Measurements from ENCODE around the gene ERC1. TPM values are rescaled to one million over a fixed set of nuclear protein-coding genes. Genes with fewer than 3 reads are reported as not detected.
"Not testable (repeated sequence)": the region's sequence is repeated elsewhere in the genome, so short reads cannot be mapped to it uniquely, and the experiment has no call there.

ERC1 gene
- total RNA-seq, 2 experiments from 2014 or later: 21.7 to 27.0 TPM

DNA sequence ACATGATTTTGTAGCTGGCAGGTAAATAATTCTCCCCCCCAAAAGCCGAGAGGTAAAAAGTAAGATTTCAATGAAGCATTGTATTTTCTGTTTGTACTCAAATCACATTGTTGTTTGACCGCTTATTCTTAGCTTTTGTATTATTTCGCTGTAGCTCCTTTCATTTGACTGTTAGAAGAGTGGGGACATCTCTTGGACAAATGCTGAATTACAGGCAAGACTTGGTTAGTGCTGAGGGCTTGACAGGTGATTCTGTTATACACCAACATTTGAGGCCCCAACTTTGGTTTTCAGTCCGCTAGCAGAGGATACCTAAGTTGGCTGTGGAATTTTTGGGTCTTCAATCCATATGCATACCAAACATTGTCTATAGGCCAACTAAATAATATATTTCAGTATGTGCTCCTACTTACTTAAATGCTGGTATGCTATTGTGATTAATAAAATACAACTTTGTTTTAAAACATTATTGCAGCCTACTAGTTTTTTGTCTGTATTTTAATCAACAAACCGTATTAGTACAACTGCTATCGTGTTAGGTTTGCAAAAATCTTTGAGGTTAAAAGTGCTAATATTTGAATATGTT is 102.2 kb downstream of the ERC1 start:
- H3K27me3 Mint-ChIP-seq: no peaks in the 10 kb centered on the region
- POLR2A ChIA-PET: no interaction called here
- H3K4me1 Mint-ChIP-seq (ENCODE audit: low read depth): peaks cover 19% of the 10 kb centered on the region
- DNase-seq (peak; percentile 51), ATAC-seq (peak; percentile 93)
- TF ChIP-seq, protein P1, sequence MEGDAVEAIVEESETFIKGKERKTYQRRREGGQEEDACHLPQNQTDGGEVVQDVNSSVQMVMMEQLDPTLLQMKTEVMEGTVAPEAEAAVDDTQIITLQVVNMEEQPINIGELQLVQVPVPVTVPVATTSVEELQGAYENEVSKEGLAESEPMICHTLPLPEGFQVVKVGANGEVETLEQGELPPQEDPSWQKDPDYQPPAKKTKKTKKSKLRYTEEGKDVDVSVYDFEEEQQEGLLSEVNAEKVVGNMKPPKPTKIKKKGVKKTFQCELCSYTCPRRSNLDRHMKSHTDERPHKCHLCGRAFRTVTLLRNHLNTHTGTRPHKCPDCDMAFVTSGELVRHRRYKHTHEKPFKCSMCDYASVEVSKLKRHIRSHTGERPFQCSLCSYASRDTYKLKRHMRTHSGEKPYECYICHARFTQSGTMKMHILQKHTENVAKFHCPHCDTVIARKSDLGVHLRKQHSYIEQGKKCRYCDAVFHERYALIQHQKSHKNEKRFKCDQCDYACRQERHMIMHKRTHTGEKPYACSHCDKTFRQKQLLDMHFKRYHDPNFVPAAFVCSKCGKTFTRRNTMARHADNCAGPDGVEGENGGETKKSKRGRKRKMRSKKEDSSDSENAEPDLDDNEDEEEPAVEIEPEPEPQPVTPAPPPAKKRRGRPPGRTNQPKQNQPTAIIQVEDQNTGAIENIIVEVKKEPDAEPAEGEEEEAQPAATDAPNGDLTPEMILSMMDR (IDR thresholded peaks at IDR 0.05): peak; percentile 87
- H3K36me3 Mint-ChIP-seq (ENCODE audit: low read depth): no peaks in the 10 kb centered on the region
- H3K4me3 Mint-ChIP-seq: no peak overlapping the region
- CTCF ChIA-PET: interaction anchor here (0.5 to 2.0 kb wide), 57 partner anchors 9 to 640 kb away, joined by 3 to 24 read pairs (median 4); partner anchors contain the start of genes ERC1 and RAD52
- H3K27ac Mint-ChIP-seq: no peak overlapping the region
- intact Hi-C loops (cut with micrococcal nuclease): loop anchor here (10.0 kb wide), 1 partner anchor 98 kb away; the partner anchor contains the start of gene ERC1
- H3K9me3 Mint-ChIP-seq: no peaks in the 10 kb centered on the region

DNA sequence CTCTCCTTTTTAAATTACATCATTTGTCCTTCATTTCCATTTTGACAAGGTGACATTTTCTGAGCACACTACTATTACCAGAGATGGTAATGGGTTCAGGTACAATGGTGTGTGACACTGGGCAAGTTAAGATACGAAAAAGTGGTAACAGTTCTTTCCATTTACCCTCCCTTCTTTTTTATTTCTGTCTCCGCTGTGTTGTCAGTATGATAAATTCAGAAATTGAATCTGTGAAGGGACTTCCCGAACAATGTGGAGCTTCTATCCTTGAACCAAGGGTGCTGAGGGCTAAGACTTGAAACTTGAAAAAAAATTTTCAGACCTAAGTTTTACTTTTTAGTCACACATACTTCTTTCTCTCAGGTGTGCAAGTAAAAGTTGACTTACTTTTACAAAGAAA is 103.7 kb downstream of the ERC1 start:
- H3K4me1 Mint-ChIP-seq (ENCODE audit: low read depth): peaks cover 33% of the 10 kb centered on the region

DNA sequence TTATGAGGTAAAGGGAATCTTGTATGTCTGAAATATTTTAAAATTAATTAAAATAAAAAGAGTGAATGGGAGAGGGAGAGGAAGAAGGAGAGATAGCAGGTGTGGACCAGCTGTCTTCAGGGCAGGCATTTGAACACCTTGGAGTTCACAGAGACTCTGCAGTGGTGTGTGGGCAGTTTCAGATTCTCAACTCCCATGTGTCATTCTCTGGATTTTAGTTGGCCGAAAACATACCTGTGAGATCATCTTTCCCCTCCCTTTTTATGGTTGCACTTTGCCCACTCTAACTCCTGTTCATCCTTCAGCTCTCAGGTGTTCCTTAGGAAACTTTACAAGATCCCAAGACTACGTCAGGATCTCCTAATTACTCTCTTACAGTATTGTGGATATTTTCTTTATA is 108.1 kb downstream of the ERC1 start:
- ChIA-PET CTCF (interaction anchor here (1.0 to 1.6 kb wide), 2 partner anchors 16 to 18 kb away, joined by 3 to 4 read pairs; no protein-coding TSS in a partner anchor), POLR2A (interaction anchor here (1.0 kb wide), 1 partner anchor 9 kb away, joined by 3 read pairs; no protein-coding TSS in a partner anchor)
- H3K4me1 Mint-ChIP-seq (ENCODE audit: low read depth): peaks cover 47% of the 10 kb centered on the region
- no peak overlapping the region for H3K4me3 Mint-ChIP-seq
- DNase-seq (peak; percentile 58), ATAC-seq (peak; percentile 92)
- TF ChIP-seq, protein P1 (IDR thresholded peaks at IDR 0.05): no peak
- intact Hi-C loops (cut with micrococcal nuclease): loop anchor here (10.0 kb wide), 1 partner anchor 104 kb away; the partner anchor contains the start of gene ERC1
- no peak overlapping the region for H3K27ac Mint-ChIP-seq
- H3K27me3 Mint-ChIP-seq: no peaks in the 10 kb centered on the region
- H3K9me3 Mint-ChIP-seq: no peaks in the 10 kb centered on the region
- no peaks in the 10 kb centered on the region for H3K36me3 Mint-ChIP-seq (ENCODE audit: low read depth)

More for the DNA sequence above, 103.7 kb downstream of the ERC1 start:
- CTCF ChIA-PET: interaction anchor here (1.3 to 2.0 kb wide), 2 partner anchors 14 to 88 kb away, joined by 3 to 4 read pairs; no protein-coding TSS in a partner anchor
- Mint-ChIP-seq H3K27ac (peak overlapping the region; percentile 32), H3K27me3 (no peaks in the 10 kb centered on the region), H3K9me3 (no peaks in the 10 kb centered on the region), H3K4me3 (no peak overlapping the region), H3K36me3 (ENCODE audit: low read depth) (no peaks in the 10 kb centered on the region)
- POLR2A ChIA-PET: interaction anchor here (0.7 kb wide), 1 partner anchor 9 kb away, joined by 3 read pairs; no protein-coding TSS in a partner anchor
- ATAC-seq (no peak), DNase-seq (no peak)
- intact Hi-C loops (cut with micrococcal nuclease): loop anchor here (10.0 kb wide), 1 partner anchor 100 kb away; the partner anchor contains the start of gene ERC1
- TF ChIP-seq, protein P1 (IDR thresholded peaks at IDR 0.05): no peak

DNA sequence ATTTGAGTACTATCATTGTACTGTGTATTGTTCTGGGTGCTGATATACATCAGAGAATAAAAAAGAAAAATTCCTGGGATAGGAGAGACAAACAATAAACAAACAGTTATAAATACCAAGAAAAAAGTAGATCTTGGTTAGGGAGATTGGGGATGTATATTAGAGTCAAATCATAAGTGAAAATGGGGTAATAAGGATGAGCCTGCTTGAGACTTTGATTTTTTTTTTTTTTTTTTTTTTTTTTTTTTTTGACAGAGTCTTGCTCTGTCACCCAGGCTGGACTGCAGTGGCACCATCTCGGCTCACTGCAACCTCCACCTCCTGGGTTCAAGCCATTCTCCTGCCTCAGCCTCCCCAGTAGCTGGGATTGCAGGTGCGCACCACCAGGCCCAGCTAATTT is 108.6 kb downstream of the ERC1 start:
- ATAC-seq; H3K27ac Mint-ChIP-seq; H3K36me3 Mint-ChIP-seq (ENCODE audit: low read depth); DNase-seq; H3K9me3 Mint-ChIP-seq; H3K4me3 Mint-ChIP-seq; H3K27me3 Mint-ChIP-seq: not testable (repeated sequence)
- H3K4me1 Mint-ChIP-seq (ENCODE audit: low read depth): peaks cover 49% of the 10 kb centered on the region
- CTCF ChIA-PET: interaction anchor here (1.0 to 1.6 kb wide), 2 partner anchors 17 kb away, joined by 3 to 4 read pairs; no protein-coding TSS in a partner anchor
- POLR2A ChIA-PET: interaction anchor here (0.6 to 1.0 kb wide), 2 partner anchors 9 to 272 kb away, joined by 3 read pairs; no protein-coding TSS in a partner anchor
- intact Hi-C loops (cut with micrococcal nuclease): loop anchor here (10.0 kb wide), 1 partner anchor 105 kb away; the partner anchor contains the start of gene ERC1

DNA sequence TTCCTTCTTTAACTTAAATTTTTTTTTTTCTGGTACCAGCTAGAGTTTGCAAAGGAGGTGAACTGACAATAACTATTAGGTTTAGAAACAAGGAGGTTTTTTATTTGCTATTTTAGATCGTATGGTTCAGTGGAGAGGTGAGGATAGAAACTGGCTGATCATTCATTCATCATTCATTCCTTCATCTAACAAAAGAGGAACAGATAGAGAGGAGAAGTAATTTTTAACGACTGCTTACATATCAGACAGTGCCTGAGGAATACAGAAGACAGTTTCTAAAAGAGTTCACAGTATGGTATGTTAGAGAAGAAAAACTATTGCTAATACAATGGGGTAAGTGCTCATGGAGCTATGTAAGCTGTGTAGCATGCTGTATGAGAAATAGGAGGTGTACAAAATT is 111.1 kb downstream of the ERC1 start:
- Mint-ChIP-seq H3K27me3 (no peaks in the 10 kb centered on the region), H3K9me3 (no peaks in the 10 kb centered on the region), H3K36me3 (ENCODE audit: low read depth) (no peaks in the 10 kb centered on the region), H3K27ac (no peak overlapping the region), H3K4me1 (ENCODE audit: low read depth) (peaks cover 42% of the 10 kb centered on the region), H3K4me3 (no peak overlapping the region)
- ATAC-seq (no peak), DNase-seq (no peak)
- TF ChIP-seq, protein P1 (IDR thresholded peaks at IDR 0.05): no peak
- intact Hi-C loops (cut with micrococcal nuclease): no loop called here
- POLR2A ChIA-PET: no interaction called here
- CTCF ChIA-PET: interaction anchor here (1.6 to 2.6 kb wide), 3 partner anchors 9 to 16 kb away, joined by 3 to 14 read pairs (median 9); no protein-coding TSS in a partner anchor

Data from activated CD8-positive, alpha-beta T cell treated with anti-CD3 and anti-CD28 coated beads for 36 hours (primary cell).